PC-9 (cell line): ENCODE results near the gene DUSP19. TPM values are rescaled to one million over a fixed set of nuclear protein-coding genes. Genes with fewer than 3 reads are reported as not detected.

Experiments
- BruUV-seq: library from RNA; stranded (reverse); fragments of 400-500 nt; replicated peaks from 2 replicates; lab custom pipeline; 2021; lab: Mats Ljungman, UMichigan
- CTCF ChIA-PET: fragments of 300-600 bp; sonication (Branson Sonifier 250); formaldehyde crosslinking; loops from one replicate; lab custom pipeline; 2022; ENCODE audit warnings: antibody characterized with exemption; lab: Charles Lee
- POLR2A ChIA-PET: fragments of 300-600 bp; sonication (Branson Sonifier 250); formaldehyde crosslinking; loops from one replicate; lab custom pipeline; 2022; ENCODE audit warnings: antibody characterized with exemption; ENCODE audit not compliant: unreplicated experiment; lab: Charles Lee
- DNase-seq, 2 experiments: peaks; one replicate each; pipeline versions ENCODE4 v3.0.0 to v3.0.0-alpha.2; 2015 to 2022; ENCODE audit warnings: mixed read lengths in 1 of 2
- H2AFZ ChIP-seq: fragments of 200-600 bp; sonication (generic); 2 replicates; pipeline ENCODE4 v1.8.1; 2017; ENCODE audit warnings: antibody characterized with exemption
- H3F3A ChIP-seq: fragments of 200-600 bp; sonication (generic); 2 replicates; pipeline ENCODE4 v1.8.1; 2017; ENCODE audit warnings: antibody characterized with exemption, mild to moderate bottlenecking, low read depth; ENCODE audit not compliant: insufficient read depth
- H3K27ac ChIP-seq: fragments of 200-600 bp; sonication (generic); 2 replicates; pipeline ENCODE4 v1.6.1; 2016; ENCODE audit warnings: mixed run types
- H3K27me3 ChIP-seq: fragments of 200-600 bp; sonication (generic); 2 replicates; pipeline ENCODE4 v1.6.1; 2016; ENCODE audit warnings: low read depth, mixed run types; ENCODE audit not compliant: insufficient read depth
- H3K36me3 ChIP-seq: fragments of 200-600 bp; sonication (generic); 2 replicates; pipeline ENCODE4 v1.6.1; 2016; ENCODE audit warnings: low read depth, mixed run types
- H3K4me1 ChIP-seq: fragments of 200-600 bp; sonication (generic); replicated peaks from 2 replicates; pipeline ENCODE4 v1.6.1; 2016; ENCODE audit warnings: mixed run types; ENCODE audit not compliant: insufficient read depth
- H3K4me2 ChIP-seq: fragments of 200-600 bp; sonication (generic); 2 replicates; pipeline ENCODE4 v1.6.1; 2017; ENCODE audit warnings: mixed run types
- H3K4me3 ChIP-seq: fragments of 200-600 bp; sonication (generic); 2 replicates; pipeline ENCODE4 v1.6.1; 2016; ENCODE audit warnings: mixed run types
- H3K79me2 ChIP-seq: fragments of 200-600 bp; sonication (generic); 2 replicates; pipeline ENCODE4 v1.6.1; 2017; ENCODE audit warnings: low read depth, mixed run types
- H3K9me2 ChIP-seq: fragments of 200-600 bp; sonication (generic); 2 replicates; pipeline ENCODE4 v1.8.1; 2017; ENCODE audit warnings: mild to moderate bottlenecking; ENCODE audit not compliant: insufficient read depth
- H3K9me3 ChIP-seq: fragments of 200-600 bp; sonication (generic); 2 replicates; pipeline ENCODE4 v1.8.1; 2016; ENCODE audit warnings: low read depth; ENCODE audit not compliant: insufficient read depth
- H4K20me1 ChIP-seq: fragments of 200-600 bp; sonication (generic); 2 replicates; pipeline ENCODE4 v1.8.1; 2017; ENCODE audit not compliant: insufficient read depth
- EZH2 ChIP-seq: fragments of 200-600 bp; sonication (generic); IDR thresholded peaks from 2 replicates; pipeline ENCODE4 v1.8.0; 2017; ENCODE audit warnings: antibody characterized with exemption, low read depth
- intact Hi-C: fragments of 100-400 bp; cut with micrococcal nuclease; formaldehyde crosslinking; loops from one replicate; pipeline ENCODE4 v1.10.0; 2022; ENCODE audit not compliant: unreplicated experiment
- total RNA-seq: library from RNA; stranded (reverse); gene quantifications from 2 replicates; pipeline ENCODE4 v1.2.3, GENCODE V29; 2021
- TF ChIP-seq, protein P1 (sequence below): fragments of 200-600 bp; sonication (generic); conservative IDR thresholded peaks from 2 replicates; pipeline ENCODE4 v1.6.1; 2017; ENCODE audit warnings: mixed run types, antibody characterized with exemption, mild to moderate bottlenecking, moderate library complexity

DUSP19 gene
- total RNA-seq, 1 experiment from 2014 or later, result 8.6 TPM

GRCh38 chr2:183088061-183088460 lies 9.5 kb downstream of the DUSP19 start:
- Histone ChIP-seq H4K20me1 (no peaks in the 10 kb centered on the region), H3K9me3 (no peaks in the 10 kb centered on the region), H3K79me2 (no peaks in the 10 kb centered on the region), H3K4me2 (no peak overlapping the region), H3K4me1 (no peaks in the 10 kb centered on the region), H3K27ac (no peak overlapping the region), H3K4me3 (no peak overlapping the region), H3K36me3 (no peaks in the 10 kb centered on the region), H2AFZ (no peak overlapping the region), H3K9me2 (no peaks in the 10 kb centered on the region; the same call in 1 of the 2 replicates), H3F3A (no peaks in the 10 kb centered on the region), H3K27me3 (no peaks in the 10 kb centered on the region)
- intact Hi-C loops, result no loop called here
- no TSS peak for BruUV-seq
- no peak for DNase-seq
- TF ChIP-seq, protein P1, sequence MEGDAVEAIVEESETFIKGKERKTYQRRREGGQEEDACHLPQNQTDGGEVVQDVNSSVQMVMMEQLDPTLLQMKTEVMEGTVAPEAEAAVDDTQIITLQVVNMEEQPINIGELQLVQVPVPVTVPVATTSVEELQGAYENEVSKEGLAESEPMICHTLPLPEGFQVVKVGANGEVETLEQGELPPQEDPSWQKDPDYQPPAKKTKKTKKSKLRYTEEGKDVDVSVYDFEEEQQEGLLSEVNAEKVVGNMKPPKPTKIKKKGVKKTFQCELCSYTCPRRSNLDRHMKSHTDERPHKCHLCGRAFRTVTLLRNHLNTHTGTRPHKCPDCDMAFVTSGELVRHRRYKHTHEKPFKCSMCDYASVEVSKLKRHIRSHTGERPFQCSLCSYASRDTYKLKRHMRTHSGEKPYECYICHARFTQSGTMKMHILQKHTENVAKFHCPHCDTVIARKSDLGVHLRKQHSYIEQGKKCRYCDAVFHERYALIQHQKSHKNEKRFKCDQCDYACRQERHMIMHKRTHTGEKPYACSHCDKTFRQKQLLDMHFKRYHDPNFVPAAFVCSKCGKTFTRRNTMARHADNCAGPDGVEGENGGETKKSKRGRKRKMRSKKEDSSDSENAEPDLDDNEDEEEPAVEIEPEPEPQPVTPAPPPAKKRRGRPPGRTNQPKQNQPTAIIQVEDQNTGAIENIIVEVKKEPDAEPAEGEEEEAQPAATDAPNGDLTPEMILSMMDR, result no peak
- no peak for TF ChIP-seq EZH2
- CTCF ChIA-PET, result no interaction called here
- POLR2A ChIA-PET, result no interaction called here

DNA sequence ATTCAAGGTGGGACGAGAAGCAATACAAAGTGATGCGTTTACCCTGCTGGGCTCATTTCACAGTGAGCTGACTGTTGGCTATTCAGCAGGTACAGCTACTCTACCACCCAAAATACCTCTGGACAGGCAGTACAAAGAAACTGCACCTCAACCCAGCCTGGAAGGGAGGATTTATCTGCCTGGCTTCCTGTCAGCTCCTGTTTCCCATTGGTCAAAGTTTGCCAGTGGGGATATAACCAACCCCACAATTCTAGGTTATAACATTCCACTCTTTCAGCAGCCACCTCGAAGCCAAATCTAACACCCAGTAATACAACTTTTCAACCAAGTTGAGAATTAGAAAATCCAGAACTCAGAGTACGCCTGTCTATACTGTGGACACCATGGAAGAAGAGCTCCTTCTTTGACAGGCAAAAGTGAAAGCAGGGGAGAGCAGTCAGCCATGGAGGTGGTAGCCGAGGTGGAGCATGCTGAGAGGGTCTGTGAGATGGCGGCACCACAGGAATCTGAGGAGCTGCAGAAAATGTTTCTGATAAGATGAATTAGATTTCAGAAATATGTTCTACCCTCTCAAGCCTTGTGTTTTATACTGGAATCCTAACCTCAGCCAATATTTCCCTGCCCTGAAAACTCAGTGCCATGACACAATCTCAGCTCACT lies 10.8 kb downstream of the DUSP19 start:
- CTCF ChIA-PET, result interaction anchor here (0.5 kb wide), 1 partner anchor 48 kb away, joined by 5 read pairs; no protein-coding TSS in a partner anchor
- no peak overlapping the region; the same call in 1 of the 2 replicates for H2AFZ ChIP-seq

GRCh38 chr2:183091318-183091953 lies 12.9 kb downstream of the DUSP19 start:
- H3F3A ChIP-seq, result no peaks in the 10 kb centered on the region
- DNase-seq, result no peak
- no peaks in the 10 kb centered on the region for H4K20me1 ChIP-seq
- H3K9me2 ChIP-seq, result no peaks in the 10 kb centered on the region
- no peak overlapping the region for H3K4me2 ChIP-seq
- no peak overlapping the region for H3K4me3 ChIP-seq
- peaks cover 11% of the 10 kb centered on the region for H3K4me1 ChIP-seq
- no peaks in the 10 kb centered on the region for H3K79me2 ChIP-seq
- H2AFZ ChIP-seq, result no peak overlapping the region
- H3K27ac ChIP-seq, result no peak overlapping the region
- POLR2A ChIA-PET, result no interaction called here
- no peaks in the 10 kb centered on the region for H3K9me3 ChIP-seq
- BruUV-seq, result no TSS peak
- H3K36me3 ChIP-seq, result no peaks in the 10 kb centered on the region
- no peak for TF ChIP-seq EZH2
- TF ChIP-seq, protein P1, result no peak
- intact Hi-C loops, result loop anchor here (5.0 kb wide), 1 partner anchor 309 kb away; no protein-coding TSS in a partner anchor
- no peaks in the 10 kb centered on the region for H3K27me3 ChIP-seq
- CTCF ChIA-PET, result no interaction called here

More for the DNA sequence above, 10.8 kb downstream of the DUSP19 start:
- H3K27ac ChIP-seq, result no peak overlapping the region
- POLR2A ChIA-PET, result interaction anchor here (0.7 kb wide), 1 partner anchor 11 kb away, joined by 4 read pairs; the partner anchor contains the start of gene DUSP19
- H3K36me3 ChIP-seq, result no peaks in the 10 kb centered on the region
- no peak for DNase-seq
- H3K9me2 ChIP-seq, result no peaks in the 10 kb centered on the region; the same call in 1 of the 2 replicates
- intact Hi-C loops, result no loop called here
- peaks cover 9% of the 10 kb centered on the region for H3K4me1 ChIP-seq
- H4K20me1 ChIP-seq, result no peaks in the 10 kb centered on the region
- no peaks in the 10 kb centered on the region for H3K9me3 ChIP-seq
- no peaks in the 10 kb centered on the region for H3K27me3 ChIP-seq
- TF ChIP-seq EZH2, result no peak
- TF ChIP-seq, protein P1, result no peak
- H3K4me3 ChIP-seq, result no peak overlapping the region
- no peaks in the 10 kb centered on the region for H3K79me2 ChIP-seq
- H3K4me2 ChIP-seq, result no peak overlapping the region
- BruUV-seq, result no TSS peak
- H3F3A ChIP-seq, result no peaks in the 10 kb centered on the region
